OCI-LY3 (cell line): ENCODE results near the gene INCENP.

Source experiments
- H2AFZ ChIP-seq: fragments of 200-600, 300-600 bp; shearing (Covaris generic); 2 replicates; pipeline ENCODE4 v1.6.0; 2014; ENCODE audit warnings: antibody characterized with exemption, low read depth, low read length
- H3K27ac ChIP-seq: fragments of 200-600, 300-600 bp; sonication (generic); 2 replicates; pipeline ENCODE4 v1.5.1; 2014; ENCODE audit warnings: mild to moderate bottlenecking, low read length, moderate library complexity, mixed read lengths
- H3K27me3 ChIP-seq: fragments of 200-600, 300-600 bp; sonication (generic); 2 replicates; pipeline ENCODE4 v1.6.1; 2014; ENCODE audit warnings: low read depth, low read length, mixed read lengths
- H3K36me3 ChIP-seq: fragments of 200-600, 300-600 bp; sonication (generic); replicated peaks from 2 replicates; pipeline ENCODE3; 2014; ENCODE audit warnings: low read depth, low read length, mixed read lengths
- H3K4me1 ChIP-seq: fragments of 300-600, 200-600 bp; sonication (generic); 2 replicates; pipeline ENCODE4 v1.6.1; 2014; ENCODE audit warnings: low read length, mixed read lengths
- H3K4me2 ChIP-seq: fragments of 200-600, 300-600 bp; sonication (generic); 2 replicates; pipeline ENCODE4 v1.6.1; 2014; ENCODE audit warnings: low read length, mixed read lengths
- H3K4me3 ChIP-seq: fragments of 300-600, 200-600 bp; sonication (generic); 2 replicates; pipeline ENCODE4 v1.5.1; 2014; ENCODE audit warnings: antibody characterized with exemption, mild to moderate bottlenecking, low read length, moderate library complexity
- H3K79me2 ChIP-seq: fragments of 300-600, 200-600 bp; shearing (Covaris generic); 2 replicates; pipeline ENCODE4 v1.6.1; 2014; ENCODE audit warnings: mild to moderate bottlenecking, low read length, mixed read lengths
- H3K9ac ChIP-seq: fragments of 300-600, 200-600 bp; shearing (Covaris generic); 2 replicates; pipeline ENCODE4 v1.6.0; 2014; ENCODE audit warnings: mild to moderate bottlenecking, low read length, moderate library complexity
- H3K9me3 ChIP-seq: fragments of 200-600, 300-600 bp; shearing (Covaris generic); 2 replicates; pipeline ENCODE4 v1.6.1; 2014; ENCODE audit warnings: low read length, mixed read lengths; ENCODE audit not compliant: insufficient read depth
- H4K20me1 ChIP-seq: fragments of 200-600, 300-600 bp; sonication (generic); 2 replicates; pipeline ENCODE4 v1.6.1; 2016; ENCODE audit warnings: low read length, mixed read lengths; ENCODE audit not compliant: insufficient read depth
- EZH2phosphoT487 ChIP-seq: fragments of 200-600 bp; shearing (Covaris generic); IDR thresholded peaks from 2 replicates; pipeline ENCODE4 v1.6.1; 2018; ENCODE audit warnings: antibody characterized with exemption, mixed run types, low read depth
- TF ChIP-seq, protein P1 (sequence below): fragments of 200-600, 300-600 bp; sonication (generic); IDR thresholded peaks from 2 replicates; pipeline ENCODE4 v1.5.1; 2014; ENCODE audit warnings: antibody characterized with exemption, low read length, low read depth

INCENP gene

DNA sequence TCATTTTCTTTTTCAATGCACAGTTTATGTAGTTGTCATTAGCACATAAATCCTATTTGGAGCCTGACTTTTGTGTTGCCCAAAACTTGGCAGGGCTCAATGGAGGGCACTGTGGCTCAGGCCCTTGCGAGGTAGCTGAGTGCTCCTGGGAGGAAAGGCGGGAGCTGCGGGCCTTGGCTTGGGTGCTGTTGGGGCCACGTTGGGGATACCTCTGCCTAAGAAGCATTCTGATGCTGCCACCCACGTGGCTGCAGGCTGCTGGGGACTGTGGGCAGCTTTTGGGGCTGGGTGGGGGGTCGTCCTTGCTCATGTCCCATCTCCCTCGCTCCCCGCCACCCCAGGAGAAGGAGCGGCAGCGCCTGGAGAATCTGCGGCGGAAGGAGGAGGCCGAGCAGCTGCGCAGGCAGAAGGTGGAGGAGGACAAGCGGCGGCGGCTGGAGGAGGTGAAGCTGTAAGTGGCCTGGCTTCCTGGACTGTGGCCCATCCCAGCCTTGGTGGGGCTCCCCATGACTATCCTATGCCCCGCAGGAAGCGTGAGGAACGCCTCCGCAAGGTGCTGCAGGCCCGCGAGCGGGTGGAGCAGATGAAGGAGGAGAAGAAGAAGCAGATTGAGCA, 20.9 kb downstream of the INCENP start:
- no peaks in the 10 kb centered on the region for H3K27me3 ChIP-seq
- H3K9ac ChIP-seq: no peak overlapping the region
- peaks cover 2% of the 10 kb centered on the region; the same call in 1 of the 2 replicates for H4K20me1 ChIP-seq
- peaks cover 93% of the 10 kb centered on the region for H3K36me3 ChIP-seq
- H3K4me3 ChIP-seq: no peak overlapping the region
- no peak overlapping the region for H3K4me2 ChIP-seq
- H3K9me3 ChIP-seq: no peaks in the 10 kb centered on the region
- H3K4me1 ChIP-seq: no peaks in the 10 kb centered on the region
- TF ChIP-seq, protein P1, sequence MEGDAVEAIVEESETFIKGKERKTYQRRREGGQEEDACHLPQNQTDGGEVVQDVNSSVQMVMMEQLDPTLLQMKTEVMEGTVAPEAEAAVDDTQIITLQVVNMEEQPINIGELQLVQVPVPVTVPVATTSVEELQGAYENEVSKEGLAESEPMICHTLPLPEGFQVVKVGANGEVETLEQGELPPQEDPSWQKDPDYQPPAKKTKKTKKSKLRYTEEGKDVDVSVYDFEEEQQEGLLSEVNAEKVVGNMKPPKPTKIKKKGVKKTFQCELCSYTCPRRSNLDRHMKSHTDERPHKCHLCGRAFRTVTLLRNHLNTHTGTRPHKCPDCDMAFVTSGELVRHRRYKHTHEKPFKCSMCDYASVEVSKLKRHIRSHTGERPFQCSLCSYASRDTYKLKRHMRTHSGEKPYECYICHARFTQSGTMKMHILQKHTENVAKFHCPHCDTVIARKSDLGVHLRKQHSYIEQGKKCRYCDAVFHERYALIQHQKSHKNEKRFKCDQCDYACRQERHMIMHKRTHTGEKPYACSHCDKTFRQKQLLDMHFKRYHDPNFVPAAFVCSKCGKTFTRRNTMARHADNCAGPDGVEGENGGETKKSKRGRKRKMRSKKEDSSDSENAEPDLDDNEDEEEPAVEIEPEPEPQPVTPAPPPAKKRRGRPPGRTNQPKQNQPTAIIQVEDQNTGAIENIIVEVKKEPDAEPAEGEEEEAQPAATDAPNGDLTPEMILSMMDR: no peak
- no peak for TF ChIP-seq EZH2phosphoT487
- no peak overlapping the region for H2AFZ ChIP-seq
- no peak overlapping the region for H3K27ac ChIP-seq
- no peaks in the 10 kb centered on the region for H3K79me2 ChIP-seq

DNA sequence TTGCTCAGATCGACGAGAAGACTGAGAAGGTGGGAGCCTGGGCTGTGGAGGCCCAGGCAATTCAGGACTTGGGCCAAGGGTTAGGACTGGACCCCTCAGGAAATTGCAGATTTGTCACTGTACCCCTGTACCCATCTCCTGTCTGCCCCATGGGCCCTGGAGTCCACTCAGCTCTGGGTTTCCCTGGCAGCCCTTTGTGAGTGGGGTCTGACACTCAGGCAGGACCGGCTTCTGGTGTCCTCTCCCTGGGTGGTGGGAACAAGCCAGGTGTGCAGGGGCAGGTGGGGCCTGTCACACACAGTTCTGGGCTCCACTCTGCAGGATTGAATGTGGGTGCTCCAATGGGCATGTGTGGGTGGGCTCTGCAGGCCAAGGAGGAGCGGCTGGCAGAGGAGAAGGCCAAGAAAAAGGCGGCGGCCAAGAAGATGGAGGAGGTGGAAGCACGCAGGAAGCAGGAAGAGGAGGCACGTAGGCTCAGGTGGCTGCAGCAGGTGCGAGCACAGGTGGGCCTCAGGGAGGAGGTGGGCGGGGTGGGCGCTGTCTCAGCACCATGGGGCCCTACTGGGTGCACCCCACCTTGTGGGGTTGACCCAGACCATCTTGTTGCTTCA, 21.6 kb downstream of the INCENP start:
- Histone ChIP-seq H3K27ac (no peak overlapping the region), H2AFZ (no peak overlapping the region), H4K20me1 (peaks cover 2% of the 10 kb centered on the region; the same call in 1 of the 2 replicates), H3K4me2 (no peak overlapping the region), H3K36me3 (peaks cover 93% of the 10 kb centered on the region), H3K9me3 (no peaks in the 10 kb centered on the region), H3K9ac (no peak overlapping the region), H3K79me2 (no peaks in the 10 kb centered on the region), H3K4me3 (no peak overlapping the region), H3K4me1 (no peaks in the 10 kb centered on the region), H3K27me3 (no peaks in the 10 kb centered on the region)
- TF ChIP-seq, protein P1: no peak
- TF ChIP-seq EZH2phosphoT487: no peak

DNA sequence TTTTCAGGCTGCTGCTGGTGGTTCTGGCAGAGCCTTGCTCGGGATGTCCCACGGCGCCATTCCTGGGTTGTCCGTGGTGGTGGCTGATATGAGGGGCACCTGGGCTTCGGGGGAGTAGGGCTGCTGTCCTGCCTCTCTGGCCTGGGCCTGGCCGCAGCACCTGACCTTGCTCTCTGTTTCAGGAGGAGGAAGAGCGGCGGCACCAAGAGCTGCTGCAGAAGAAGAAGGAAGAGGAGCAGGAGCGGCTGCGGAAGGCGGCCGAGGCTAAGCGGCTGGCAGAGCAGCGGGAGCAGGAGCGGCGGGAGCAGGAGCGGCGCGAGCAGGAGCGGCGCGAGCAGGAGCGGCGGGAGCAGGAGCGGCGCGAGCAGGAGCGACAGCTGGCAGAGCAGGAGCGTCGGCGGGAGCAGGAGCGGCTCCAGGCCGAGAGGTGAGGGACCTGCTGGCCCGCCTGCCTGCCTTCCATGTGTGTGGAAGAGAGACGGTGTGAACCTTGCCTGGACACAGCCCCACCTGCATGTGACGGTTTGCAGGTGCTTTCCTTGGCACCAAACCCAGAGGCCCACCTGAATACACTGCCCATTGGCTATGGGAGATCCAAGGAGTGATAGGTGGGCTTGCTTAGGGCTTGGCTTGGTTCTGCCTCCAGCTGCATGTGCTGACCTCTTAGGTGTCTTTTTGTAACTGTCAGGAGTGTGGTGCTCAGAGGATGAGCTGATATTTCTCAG, 22.8 kb downstream of the INCENP start:
- no peak overlapping the region for H3K27ac ChIP-seq
- no peaks in the 10 kb centered on the region for H3K4me1 ChIP-seq
- H3K4me2 ChIP-seq: no peak overlapping the region
- H3K79me2 ChIP-seq: no peaks in the 10 kb centered on the region
- TF ChIP-seq, protein P1: no peak
- TF ChIP-seq EZH2phosphoT487: no peak
- no peak overlapping the region for H3K9ac ChIP-seq
- H3K27me3 ChIP-seq: no peaks in the 10 kb centered on the region
- peaks cover 93% of the 10 kb centered on the region for H3K36me3 ChIP-seq
- H4K20me1 ChIP-seq: peaks cover 2% of the 10 kb centered on the region; the same call in 1 of the 2 replicates
- no peaks in the 10 kb centered on the region for H3K9me3 ChIP-seq
- no peak overlapping the region for H2AFZ ChIP-seq
- no peak overlapping the region for H3K4me3 ChIP-seq

DNA sequence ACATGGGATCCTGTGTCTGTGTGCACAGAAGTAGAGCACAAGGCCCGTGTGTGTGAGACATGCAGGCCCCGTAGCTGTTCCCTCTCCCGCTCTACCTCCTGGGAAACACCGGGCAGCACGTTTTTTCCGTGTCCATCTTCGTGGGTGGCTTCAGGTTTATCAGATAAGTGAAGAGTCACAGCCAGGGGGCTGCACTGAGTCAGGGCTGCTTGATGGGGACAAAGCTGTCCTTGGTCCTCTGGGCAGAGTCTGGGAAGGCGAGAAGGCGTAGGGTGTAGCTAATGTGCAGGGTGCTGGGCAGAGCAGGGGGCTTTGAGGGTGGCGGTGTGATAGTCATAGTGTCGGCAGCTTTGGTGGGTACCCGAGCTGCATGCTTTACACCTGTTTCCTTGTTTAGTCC, 23.7 kb downstream of the INCENP start:
- Histone ChIP-seq H3K27me3 (no peaks in the 10 kb centered on the region), H3K9me3 (no peaks in the 10 kb centered on the region), H3K4me3 (no peak overlapping the region), H3K4me1 (no peaks in the 10 kb centered on the region), H3K4me2 (no peak overlapping the region), H2AFZ (no peak overlapping the region), H4K20me1 (no peaks in the 10 kb centered on the region), H3K27ac (no peak overlapping the region), H3K79me2 (no peaks in the 10 kb centered on the region), H3K36me3 (peaks cover 91% of the 10 kb centered on the region), H3K9ac (no peak overlapping the region)
- TF ChIP-seq, protein P1: no peak
- no peak for TF ChIP-seq EZH2phosphoT487
